Lower lobe of right lung (tissue), 2 donors: ENCODE data around the gene PICK1. TPM values are rescaled to one million over a fixed set of nuclear protein-coding genes. Genes with fewer than 3 reads are reported as not detected.

Experiments
- ATAC-seq, 2 donors: fragments of 200-7000 bp; cut with Tn5 transposase; one replicate each; pipeline ENCODE4 v1.9.1; 2020 to 2022; ENCODE audit warnings: mild to moderate bottlenecking in 2 of 2, moderate library complexity in 2 of 2
- DNase-seq: peaks from one replicate; pipeline ENCODE4 v3.0.0-alpha.2; 2020
- H3K27ac ChIP-seq: fragments of 200-600 bp; one replicate; pipeline ENCODE4 v1.8.0; 2022
- H3K27me3 ChIP-seq: fragments of 200-600 bp; one replicate; pipeline ENCODE4 v1.8.0; 2022; ENCODE audit warnings: low read depth
- H3K36me3 ChIP-seq: fragments of 200-600 bp; one replicate; pipeline ENCODE4 v1.8.0; 2022; ENCODE audit warnings: mild to moderate bottlenecking
- H3K4me1 ChIP-seq: fragments of 200-600 bp; one replicate; pipeline ENCODE4 v1.8.0; 2022
- H3K4me3 ChIP-seq: fragments of 200-600 bp; one replicate; pipeline ENCODE4 v1.8.0; 2022; ENCODE audit warnings: mild to moderate bottlenecking
- H3K9me3 ChIP-seq: fragments of 200-600 bp; one replicate; pipeline ENCODE4 v1.8.0; 2022
- intact Hi-C: fragments of 100-400 bp; cut with DNase I; formaldehyde crosslinking; loops from one replicate; pipeline ENCODE4 v1.11.0; 2022
- total RNA-seq: library from RNA; stranded (reverse); fragmentation: NEBNext Ultra II Directional; extraction: Animal tissue kit (Norgen Biotek cat#: 25700); gene quantifications from one replicate; pipeline ENCODE4 v1.2.1, GENCODE V29; 2021
- TF ChIP-seq, protein P1 (sequence below): fragments of 200-600 bp; IDR thresholded peaks from one replicate; pipeline ENCODE4 v1.8.0; 2022; ENCODE audit warnings: antibody characterized with exemption, mild to moderate bottlenecking
- donor health status: DM: no; HTN: yes; CAD: no; lungs with severe emphysema.

Gene PICK1
- total RNA-seq, 1 donor from 2014 or later = 35.4 TPM

DNA sequence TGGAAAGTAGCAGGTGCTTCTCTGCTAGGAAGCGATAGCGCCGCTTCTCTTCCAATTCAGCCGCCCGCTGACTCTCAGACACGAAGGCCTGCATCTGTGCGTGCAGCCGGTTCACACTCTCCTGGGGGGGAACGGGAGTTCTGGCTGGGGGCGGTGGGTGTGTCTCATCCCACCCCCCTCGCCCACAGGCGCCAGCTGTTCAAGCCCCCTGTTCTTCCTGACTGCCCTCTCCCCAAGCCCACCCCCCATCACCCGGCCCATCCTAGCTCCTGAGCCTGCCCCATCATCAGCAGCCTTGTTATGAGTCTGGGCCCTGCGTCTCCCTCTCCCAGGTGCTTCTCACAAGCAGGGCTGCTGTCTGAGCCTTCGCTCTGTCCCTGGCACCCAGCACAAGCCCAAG, 39.9 kb downstream of the PICK1 start:
- TF ChIP-seq, protein P1, sequence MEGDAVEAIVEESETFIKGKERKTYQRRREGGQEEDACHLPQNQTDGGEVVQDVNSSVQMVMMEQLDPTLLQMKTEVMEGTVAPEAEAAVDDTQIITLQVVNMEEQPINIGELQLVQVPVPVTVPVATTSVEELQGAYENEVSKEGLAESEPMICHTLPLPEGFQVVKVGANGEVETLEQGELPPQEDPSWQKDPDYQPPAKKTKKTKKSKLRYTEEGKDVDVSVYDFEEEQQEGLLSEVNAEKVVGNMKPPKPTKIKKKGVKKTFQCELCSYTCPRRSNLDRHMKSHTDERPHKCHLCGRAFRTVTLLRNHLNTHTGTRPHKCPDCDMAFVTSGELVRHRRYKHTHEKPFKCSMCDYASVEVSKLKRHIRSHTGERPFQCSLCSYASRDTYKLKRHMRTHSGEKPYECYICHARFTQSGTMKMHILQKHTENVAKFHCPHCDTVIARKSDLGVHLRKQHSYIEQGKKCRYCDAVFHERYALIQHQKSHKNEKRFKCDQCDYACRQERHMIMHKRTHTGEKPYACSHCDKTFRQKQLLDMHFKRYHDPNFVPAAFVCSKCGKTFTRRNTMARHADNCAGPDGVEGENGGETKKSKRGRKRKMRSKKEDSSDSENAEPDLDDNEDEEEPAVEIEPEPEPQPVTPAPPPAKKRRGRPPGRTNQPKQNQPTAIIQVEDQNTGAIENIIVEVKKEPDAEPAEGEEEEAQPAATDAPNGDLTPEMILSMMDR = no peak
- Histone ChIP-seq H3K4me1 (peaks cover 8% of the 10 kb centered on the region), H3K4me3 (no peak overlapping the region), H3K36me3 (no peaks in the 10 kb centered on the region), H3K27ac (no peak overlapping the region), H3K9me3 (no peaks in the 10 kb centered on the region), H3K27me3 (no peaks in the 10 kb centered on the region)
- DNase-seq (no peak), ATAC-seq (no peak)
- intact Hi-C loops = no loop called here

- Histone ChIP-seq H3K9me3 (no peaks in the 10 kb centered on the region), H3K27me3 (no peaks in the 10 kb centered on the region), H3K4me3 (no peak overlapping the region), H3K36me3 (no peaks in the 10 kb centered on the region), H3K27ac (no peak overlapping the region), H3K4me1 (peaks cover 8% of the 10 kb centered on the region)
- DNase-seq (peak; percentile 43), ATAC-seq (peak; percentile 21 to 49)
- TF ChIP-seq, protein P1 = peak; percentile 16
- intact Hi-C loops = no loop called here
Observed at GRCh38 chr22:38097557-38098409, 40.6 kb downstream of the PICK1 start.

DNA sequence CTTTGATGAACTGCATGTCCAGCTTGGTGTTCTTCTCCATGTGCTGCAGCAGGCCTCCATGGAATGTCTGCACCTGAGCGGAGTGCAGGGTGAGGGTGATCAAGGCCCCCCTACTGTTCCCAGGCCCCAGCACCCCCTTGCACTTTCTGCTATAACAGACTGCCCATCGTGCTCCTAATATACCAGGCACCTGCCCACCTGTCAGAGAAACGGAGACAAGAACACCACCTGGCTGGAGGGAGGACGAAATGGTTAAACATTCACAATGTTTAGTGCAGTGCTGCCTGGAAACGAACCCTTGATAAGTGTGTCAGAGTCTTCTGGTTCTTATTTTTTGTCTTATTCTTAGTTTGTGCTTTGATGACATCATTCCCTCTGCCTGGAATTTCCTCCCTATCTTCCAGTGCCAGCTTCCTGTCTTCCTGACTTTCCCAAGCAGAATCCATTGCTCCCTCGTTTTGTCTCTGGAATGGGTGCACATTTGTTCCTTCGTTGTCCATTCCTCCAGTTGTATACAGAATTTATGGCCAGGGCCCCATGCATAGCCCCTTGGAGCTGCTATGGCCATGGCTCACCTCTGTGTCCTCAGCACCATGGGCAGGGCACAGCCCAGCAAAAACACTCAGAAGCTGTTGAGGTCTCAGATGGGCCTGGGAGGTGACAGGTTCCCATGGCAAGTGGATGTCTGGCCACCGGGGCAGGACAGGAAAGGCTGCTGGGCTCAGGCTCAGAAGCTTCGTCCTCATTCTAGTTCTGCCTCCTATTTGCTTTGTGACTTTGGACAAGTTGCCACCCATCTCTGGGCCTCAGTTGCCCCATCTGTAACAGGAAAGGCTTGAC, 41.4 kb downstream of the PICK1 start:
- TF ChIP-seq, protein P1 = no peak
- H3K4me3 ChIP-seq = no peak overlapping the region
- no peaks in the 10 kb centered on the region for H3K9me3 ChIP-seq
- DNase-seq = peak; percentile 30
- H3K4me1 ChIP-seq = peaks cover 8% of the 10 kb centered on the region
- intact Hi-C loops = no loop called here
- no peaks in the 10 kb centered on the region for H3K36me3 ChIP-seq
- no peaks in the 10 kb centered on the region for H3K27me3 ChIP-seq
- no peak overlapping the region for H3K27ac ChIP-seq
- peak; percentile 17 to 19 for ATAC-seq

DNA sequence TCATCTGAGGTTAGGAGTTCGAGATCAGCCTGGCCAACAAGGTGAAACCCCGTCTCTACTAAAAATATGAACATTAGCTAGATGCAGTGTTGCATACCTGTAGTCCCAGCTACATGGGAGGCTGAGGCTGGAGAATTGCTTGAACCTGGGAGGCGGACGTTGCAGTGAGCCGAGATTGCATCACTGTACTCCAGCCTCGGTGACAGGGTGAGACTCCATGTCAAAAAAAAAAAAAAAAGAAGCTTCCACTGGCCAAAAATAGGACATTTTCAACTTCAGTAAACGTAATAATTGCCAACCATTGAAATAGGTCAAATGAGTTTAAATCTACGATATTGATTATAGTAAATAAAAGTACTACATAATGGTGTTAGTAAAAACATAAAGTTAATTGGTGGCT, 46.4 kb downstream of the PICK1 start:
- no peaks in the 10 kb centered on the region for H3K36me3 ChIP-seq
- H3K4me1 ChIP-seq = peaks cover 2% of the 10 kb centered on the region
- intact Hi-C loops = no loop called here
- TF ChIP-seq, protein P1 = no peak
- no peak overlapping the region for H3K27ac ChIP-seq
- no peak for ATAC-seq
- DNase-seq = peak; percentile 6
- H3K4me3 ChIP-seq = no peak overlapping the region
- no peaks in the 10 kb centered on the region for H3K9me3 ChIP-seq
- H3K27me3 ChIP-seq = no peaks in the 10 kb centered on the region

DNA sequence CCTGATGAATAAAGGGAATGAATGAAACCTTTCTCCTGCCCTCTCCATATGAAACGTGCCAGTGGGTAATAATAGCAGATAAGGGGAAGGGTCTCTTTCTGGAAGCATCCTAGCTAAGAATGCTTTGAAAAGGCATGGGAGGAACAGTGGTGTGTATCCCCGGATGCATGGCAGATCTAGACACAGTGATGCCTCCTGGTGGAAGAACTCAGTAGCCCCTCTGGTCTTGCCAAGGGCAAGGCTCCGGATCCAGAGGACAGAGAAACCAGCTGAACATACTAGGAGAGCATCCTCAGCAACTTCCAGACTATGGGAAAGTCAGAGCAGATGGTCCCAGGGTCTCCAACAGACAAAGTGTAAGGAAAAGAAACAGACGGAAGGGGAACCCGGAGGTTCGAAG, 46.9 kb downstream of the PICK1 start:
- Histone ChIP-seq H3K36me3 (no peaks in the 10 kb centered on the region), H3K9me3 (no peaks in the 10 kb centered on the region), H3K4me1 (no peaks in the 10 kb centered on the region), H3K27me3 (no peaks in the 10 kb centered on the region), H3K27ac (no peak overlapping the region), H3K4me3 (no peak overlapping the region)
- intact Hi-C loops = no loop called here
- ATAC-seq = no peak
- peak; percentile 10 for DNase-seq
- TF ChIP-seq, protein P1 = no peak
